ENCODE data around the gene DIAPH3.

DIAPH3 gene

GRCh38 chr13:59680429-59681024, 483.2 kb downstream of the DIAPH3 start:
- DNase-seq (ENCODE audit: insufficient read length, low spot score) (no peak), FAIRE-seq (no peak)
- TF ChIP-seq POLR2A (IDR thresholded peaks at IDR 0.05; ENCODE audit: low read depth, low read length), result no peak
- TF ChIP-seq SPI1 (IDR thresholded peaks at IDR 0.05; ENCODE audit: low read depth, low read length), result no peak
- TF ChIP-seq TAF1 (IDR thresholded peaks at IDR 0.05; ENCODE audit: low read depth, low read length), result no peak
- TF ChIP-seq POLR2AphosphoS5 (IDR thresholded peaks at IDR 0.05; ENCODE audit: low read depth, low read length), result no peak
- no peak for TF ChIP-seq POU2F2 (IDR thresholded peaks at IDR 0.05; ENCODE audit: low read depth, low read length)
- TF ChIP-seq PAX5 (IDR thresholded peaks at IDR 0.05; ENCODE audit: insufficient read depth, low read length, severe bottlenecking), result no peak

GRCh38 chr13:59679254-59679653, 484.5 kb downstream of the DIAPH3 start:
- DNase-seq (ENCODE audit: insufficient read length, low spot score) (no peak), FAIRE-seq (no peak)
- TF ChIP-seq TAF1 (IDR thresholded peaks at IDR 0.05; ENCODE audit: low read depth, low read length) (no peak), POLR2AphosphoS5 (IDR thresholded peaks at IDR 0.05; ENCODE audit: low read depth, low read length) (no peak), POU2F2 (IDR thresholded peaks at IDR 0.05; ENCODE audit: low read depth, low read length) (no peak), POLR2A (IDR thresholded peaks at IDR 0.05; ENCODE audit: low read depth, low read length) (no peak), SPI1 (IDR thresholded peaks at IDR 0.05; ENCODE audit: low read depth, low read length) (no peak), PAX5 (IDR thresholded peaks at IDR 0.05; ENCODE audit: insufficient read depth, low read length, severe bottlenecking) (no peak)

GRCh38 chr13:59677966-59678814, 485.5 kb downstream of the DIAPH3 start:
- DNase-seq (ENCODE audit: insufficient read length, low spot score), result peak; percentile 25
- FAIRE-seq, result peak; percentile 54
- no peak for TF ChIP-seq TAF1 (IDR thresholded peaks at IDR 0.05; ENCODE audit: low read depth, low read length)
- no peak for TF ChIP-seq POLR2AphosphoS5 (IDR thresholded peaks at IDR 0.05; ENCODE audit: low read depth, low read length)
- no peak for TF ChIP-seq POU2F2 (IDR thresholded peaks at IDR 0.05; ENCODE audit: low read depth, low read length)
- no peak for TF ChIP-seq PAX5 (IDR thresholded peaks at IDR 0.05; ENCODE audit: insufficient read depth, low read length, severe bottlenecking)
- TF ChIP-seq POLR2A (IDR thresholded peaks at IDR 0.05; ENCODE audit: low read depth, low read length), result no peak
- no peak for TF ChIP-seq SPI1 (IDR thresholded peaks at IDR 0.05; ENCODE audit: low read depth, low read length)

GRCh38 chr13:59677430-59677829, 486.3 kb downstream of the DIAPH3 start:
- FAIRE-seq (no peak), DNase-seq (ENCODE audit: insufficient read length, low spot score) (no peak)
- no peak for TF ChIP-seq POLR2A (IDR thresholded peaks at IDR 0.05; ENCODE audit: low read depth, low read length)
- no peak for TF ChIP-seq POU2F2 (IDR thresholded peaks at IDR 0.05; ENCODE audit: low read depth, low read length)
- TF ChIP-seq PAX5 (IDR thresholded peaks at IDR 0.05; ENCODE audit: insufficient read depth, low read length, severe bottlenecking), result no peak
- TF ChIP-seq POLR2AphosphoS5 (IDR thresholded peaks at IDR 0.05; ENCODE audit: low read depth, low read length), result no peak
- no peak for TF ChIP-seq TAF1 (IDR thresholded peaks at IDR 0.05; ENCODE audit: low read depth, low read length)
- no peak for TF ChIP-seq SPI1 (IDR thresholded peaks at IDR 0.05; ENCODE audit: low read depth, low read length)

GRCh38 chr13:59674616-59675015, 489.1 kb downstream of the DIAPH3 start:
- no peak for TF ChIP-seq SPI1 (IDR thresholded peaks at IDR 0.05; ENCODE audit: low read depth, low read length)
- FAIRE-seq, result peak; percentile 31
- no peak for DNase-seq (ENCODE audit: insufficient read length, low spot score)

GRCh38 chr13:59673286-59673685, 490.4 kb downstream of the DIAPH3 start:
- no peak for FAIRE-seq
- TF ChIP-seq POU2F2 (IDR thresholded peaks at IDR 0.05; ENCODE audit: low read depth, low read length), result no peak
- no peak for DNase-seq (ENCODE audit: insufficient read length, low spot score)

- no peak for FAIRE-seq
- no peak for TF ChIP-seq TAF1 (IDR thresholded peaks at IDR 0.05; ENCODE audit: low read depth, low read length)
- no peak for TF ChIP-seq PAX5 (IDR thresholded peaks at IDR 0.05; ENCODE audit: insufficient read depth, low read length, severe bottlenecking)
- TF ChIP-seq POU2F2 (IDR thresholded peaks at IDR 0.05; ENCODE audit: low read depth, low read length), result no peak
- TF ChIP-seq POLR2A (IDR thresholded peaks at IDR 0.05; ENCODE audit: low read depth, low read length), result no peak
- TF ChIP-seq SPI1 (IDR thresholded peaks at IDR 0.05; ENCODE audit: low read depth, low read length), result no peak
- DNase-seq (ENCODE audit: insufficient read length, low spot score), result no peak
Measured at GRCh38 chr13:59672445-59672844, 491.3 kb downstream of the DIAPH3 start.

GRCh38 chr13:59671881-59672280, 491.8 kb downstream of the DIAPH3 start:
- FAIRE-seq, result no peak
- DNase-seq (ENCODE audit: insufficient read length, low spot score), result no peak
- TF ChIP-seq POU2F2 (IDR thresholded peaks at IDR 0.05; ENCODE audit: low read depth, low read length) (no peak), POLR2A (IDR thresholded peaks at IDR 0.05; ENCODE audit: low read depth, low read length) (no peak), SPI1 (IDR thresholded peaks at IDR 0.05; ENCODE audit: low read depth, low read length) (no peak), POLR2AphosphoS5 (IDR thresholded peaks at IDR 0.05; ENCODE audit: low read depth, low read length) (no peak), PAX5 (IDR thresholded peaks at IDR 0.05; ENCODE audit: insufficient read depth, low read length, severe bottlenecking) (no peak), TAF1 (IDR thresholded peaks at IDR 0.05; ENCODE audit: low read depth, low read length) (no peak)

GRCh38 chr13:59666504-59666903, 497.2 kb downstream of the DIAPH3 start:
- FAIRE-seq (no peak), DNase-seq (ENCODE audit: insufficient read length, low spot score) (no peak)
- TF ChIP-seq SPI1 (IDR thresholded peaks at IDR 0.05; ENCODE audit: low read depth, low read length) (no peak), TAF1 (IDR thresholded peaks at IDR 0.05; ENCODE audit: low read depth, low read length) (no peak), POU2F2 (IDR thresholded peaks at IDR 0.05; ENCODE audit: low read depth, low read length) (no peak), POLR2AphosphoS5 (IDR thresholded peaks at IDR 0.05; ENCODE audit: low read depth, low read length) (no peak), PAX5 (IDR thresholded peaks at IDR 0.05; ENCODE audit: insufficient read depth, low read length, severe bottlenecking) (no peak), POLR2A (IDR thresholded peaks at IDR 0.05; ENCODE audit: low read depth, low read length) (no peak)

- FAIRE-seq (no peak), DNase-seq (ENCODE audit: insufficient read length, low spot score) (no peak)
- TF ChIP-seq PAX5 (IDR thresholded peaks at IDR 0.05; ENCODE audit: insufficient read depth, low read length, severe bottlenecking), result no peak
- TF ChIP-seq SPI1 (IDR thresholded peaks at IDR 0.05; ENCODE audit: low read depth, low read length), result no peak
- no peak for TF ChIP-seq POU2F2 (IDR thresholded peaks at IDR 0.05; ENCODE audit: low read depth, low read length)
- no peak for TF ChIP-seq POLR2A (IDR thresholded peaks at IDR 0.05; ENCODE audit: low read depth, low read length)
- TF ChIP-seq POLR2AphosphoS5 (IDR thresholded peaks at IDR 0.05; ENCODE audit: low read depth, low read length), result no peak
Measured at GRCh38 chr13:59665732-59666131, 498.0 kb downstream of the DIAPH3 start.
